HCT116 (cell line): ENCODE results near the gene C10orf143. TPM values are rescaled to one million over a fixed set of nuclear protein-coding genes. Genes with fewer than 3 reads are reported as not detected.

ENCODE experiments used
- ATAC-seq: fragments of 200-7000 bp; cut with Tn5 transposase; 2 replicates; pipeline ENCODE4 v1.9.1; 2020; ENCODE audit warnings: mild to moderate bottlenecking, moderate library complexity
- BruUV-seq: library from RNA; stranded (reverse); fragments of 400-500 nt; replicated peaks from 2 replicates; lab custom pipeline; 2021; lab: Mats Ljungman, UMichigan
- CTCF ChIA-PET: fragments of 300-600 bp; sonication (Branson Sonifier 250); formaldehyde crosslinking; loops from one replicate; lab custom pipeline; 2021; ENCODE audit warnings: antibody characterized with exemption; lab: Charles Lee
- POLR2A ChIA-PET: fragments of 300-600, 350-600 bp; sonication (Branson Sonifier 250); formaldehyde crosslinking; loops from one replicate; lab custom pipeline; 2021; ENCODE audit warnings: antibody characterized with exemption; lab: Charles Lee
- RAD21 ChIA-PET, 2 experiments: fragments of 300-600 bp; sonication (Branson Sonifier 250); formaldehyde crosslinking; loops; one replicate each; lab custom pipeline; 2023; ENCODE audit warnings: low total read pairs in 2 of 2; ENCODE audit not compliant: uncharacterized antibody in 2 of 2, unreplicated experiment in 2 of 2, low non-redundant PET in 1 of 2; lab: Charles Lee
- DNase-seq: peaks from one replicate; pipeline ENCODE4 v3.0.0-alpha.2; 2010; ENCODE audit warnings: low read depth, low spot score
- H2AFZ ChIP-seq: fragments of 200-600 bp; shearing (Covaris generic), sonication (generic); 2 replicates; pipeline ENCODE4 v1.6.1; 2017; ENCODE audit warnings: low read depth, mixed run types, mixed read lengths, antibody characterized with exemption, low read length; ENCODE audit not compliant: poor library complexity, severe bottlenecking
- H3K27ac ChIP-seq: 2 replicates; pipeline ENCODE4 v1.5.1; 2012; ENCODE audit warnings: low read depth, low read length
- H3K27me3 ChIP-seq: fragments of 200-600 bp; sonication (generic); 2 replicates; pipeline ENCODE4 v1.6.1; 2016; ENCODE audit warnings: mixed run types, low read length, mixed read lengths; ENCODE audit not compliant: insufficient read depth
- H3K36me3 ChIP-seq, 2 experiments: fragments of 200-500 bp in 1 of 2; fragments of 200-600 bp in 1 of 2; sonication (Bioruptor generic) in 1 of 2; sonication (generic) in 1 of 2; 2 replicates each; pipeline versions ENCODE4 v1.5.1 to v1.6.1; 2014 to 2016; ENCODE audit warnings: low read length in 2 of 2, inconsistent platforms in 1 of 2, mixed read lengths in 1 of 2, mixed run types in 1 of 2; ENCODE audit not compliant: insufficient read depth in 2 of 2, control insufficient read depth in 1 of 2
- H3K4me1 ChIP-seq, 2 experiments: fragments of 200-600 bp in 1 of 2; sonication (generic) in 1 of 2; 2 replicates each; pipeline versions ENCODE4 v1.5.1 to v1.6.1; 2012 to 2017; ENCODE audit warnings: low read length in 2 of 2, inconsistent platforms in 1 of 2, mild to moderate bottlenecking in 1 of 2, mixed read lengths in 1 of 2, mixed run types in 1 of 2, moderate library complexity in 1 of 2; ENCODE audit not compliant: insufficient read depth in 2 of 2, control insufficient read depth in 1 of 2
- H3K4me2 ChIP-seq: fragments of 200-600 bp; sonication (generic); 2 replicates; pipeline ENCODE4 v1.6.1; 2017; ENCODE audit warnings: mixed run types, low read length, mixed read lengths
- H3K4me3 ChIP-seq, 2 experiments: fragments of 200-600 bp in 1 of 2; sonication (generic) in 1 of 2; replicated peaks in 1 of 2; 2 replicates each; pipeline ENCODE4 v1.5.1; 2011 to 2016; ENCODE audit warnings: low read length in 2 of 2, control low read depth in 1 of 2, low read depth in 1 of 2, mild to moderate bottlenecking in 1 of 2, mixed read lengths in 1 of 2, mixed run types in 1 of 2
- H3K79me2 ChIP-seq: fragments of 200-600 bp; sonication (generic); 2 replicates; pipeline ENCODE4 v1.6.1; 2017; ENCODE audit warnings: mild to moderate bottlenecking, mixed run types, low read length, moderate library complexity, mixed read lengths; ENCODE audit not compliant: insufficient read depth
- H3K9ac ChIP-seq: fragments of 200-600 bp; sonication (generic); 2 replicates; pipeline ENCODE4 v1.6.1; 2016; ENCODE audit warnings: low read length, mixed read lengths
- H3K9me2 ChIP-seq: fragments of 200-600 bp; sonication (generic), shearing (Covaris generic); 2 replicates; pipeline ENCODE4 v1.6.1; 2017; ENCODE audit warnings: mixed run types, mild to moderate bottlenecking, moderate library complexity; ENCODE audit not compliant: insufficient read depth
- H3K9me3 ChIP-seq, 2 experiments: fragments of 200-500 bp in 1 of 2; fragments of 200-600 bp in 1 of 2; sonication (Bioruptor generic) in 1 of 2; sonication (generic) in 1 of 2; 2 replicates each; pipeline ENCODE4 v1.6.1; 2014 to 2017; ENCODE audit warnings: low read length in 2 of 2, mixed read lengths in 2 of 2, inconsistent platforms in 1 of 2, low read depth in 1 of 2, mild to moderate bottlenecking in 1 of 2, mixed run types in 1 of 2, moderate library complexity in 1 of 2; ENCODE audit not compliant: control insufficient read depth in 1 of 2, insufficient read depth in 1 of 2
- H4K20me1 ChIP-seq: fragments of 200-600 bp; sonication (generic), shearing (Covaris generic); 2 replicates; pipeline ENCODE4 v1.6.1; 2017; ENCODE audit warnings: mixed run types, mild to moderate bottlenecking, moderate library complexity; ENCODE audit not compliant: insufficient read depth
- CBX3 ChIP-seq: IDR thresholded peaks from 2 replicates; pipeline ENCODE4 v1.6.1; 2012; ENCODE audit warnings: low read depth
- EGR1 ChIP-seq: IDR thresholded peaks from 2 replicates; pipeline ENCODE4 v1.6.1; 2012; ENCODE audit warnings: low read depth
- EZH2 ChIP-seq: fragments of 200-600 bp; sonication (generic); IDR thresholded peaks from 2 replicates; pipeline ENCODE4 v1.6.1; 2017; ENCODE audit warnings: antibody characterized with exemption, mixed run types
- EZH2phosphoT487 ChIP-seq: fragments of 200-600 bp; IDR thresholded peaks from 2 replicates; pipeline ENCODE4 v1.6.1; 2018; ENCODE audit warnings: antibody characterized with exemption, borderline replicate concordance
- SRF ChIP-seq: IDR thresholded peaks from 2 replicates; pipeline ENCODE4 v1.6.1; 2012; ENCODE audit warnings: low read depth
- TCF7L2 ChIP-seq: IDR thresholded peaks from 2 replicates; pipeline ENCODE4 v1.7.0; 2011; ENCODE audit warnings: borderline replicate concordance, inconsistent platforms; ENCODE audit not compliant: insufficient read depth, insufficient read length; ENCODE audit errors: extremely low read depth
- ZFX ChIP-seq: fragments of 450-650 bp; IDR thresholded peaks from 2 replicates; pipeline ENCODE4 v1.6.1; 2017
- ZNF274 ChIP-seq: fragments of 200-500 bp; sonication (Bioruptor generic); IDR thresholded peaks from 2 replicates; pipeline ENCODE4 v1.6.1; 2014; ENCODE audit warnings: mild to moderate bottlenecking, low read depth, low read length, inconsistent platforms
- intact Hi-C: fragments of 100-400 bp; cut with micrococcal nuclease; formaldehyde crosslinking; loops from 2 replicates; pipeline ENCODE4 v1.10.0; 2022
- total RNA-seq: library from RNA; stranded (reverse); gene quantifications from one replicate; pipeline ENCODE4 v1.2.1, GENCODE V29; 2021; ENCODE audit not compliant: unreplicated experiment
- TF ChIP-seq, protein P1 (sequence below), 3 experiments: fragments of 200-600 bp in 1 of 3; sonication (generic) in 1 of 3; IDR thresholded peaks in 2 of 3; conservative IDR thresholded peaks in 1 of 3; 2 replicates each; pipeline ENCODE4 v1.5.1; 2012 to 2017; ENCODE audit warnings: low read depth in 2 of 3, low read length in 2 of 3, antibody characterized with exemption in 1 of 3, borderline replicate concordance in 1 of 3, control low read depth in 1 of 3, mild to moderate bottlenecking in 1 of 3, mixed read lengths in 1 of 3, mixed run types in 1 of 3, moderate library complexity in 1 of 3; ENCODE audit not compliant: insufficient read depth in 1 of 3

C10orf143 gene
- total RNA-seq, 1 experiment from 2014 or later = 0.66 TPM

DNA sequence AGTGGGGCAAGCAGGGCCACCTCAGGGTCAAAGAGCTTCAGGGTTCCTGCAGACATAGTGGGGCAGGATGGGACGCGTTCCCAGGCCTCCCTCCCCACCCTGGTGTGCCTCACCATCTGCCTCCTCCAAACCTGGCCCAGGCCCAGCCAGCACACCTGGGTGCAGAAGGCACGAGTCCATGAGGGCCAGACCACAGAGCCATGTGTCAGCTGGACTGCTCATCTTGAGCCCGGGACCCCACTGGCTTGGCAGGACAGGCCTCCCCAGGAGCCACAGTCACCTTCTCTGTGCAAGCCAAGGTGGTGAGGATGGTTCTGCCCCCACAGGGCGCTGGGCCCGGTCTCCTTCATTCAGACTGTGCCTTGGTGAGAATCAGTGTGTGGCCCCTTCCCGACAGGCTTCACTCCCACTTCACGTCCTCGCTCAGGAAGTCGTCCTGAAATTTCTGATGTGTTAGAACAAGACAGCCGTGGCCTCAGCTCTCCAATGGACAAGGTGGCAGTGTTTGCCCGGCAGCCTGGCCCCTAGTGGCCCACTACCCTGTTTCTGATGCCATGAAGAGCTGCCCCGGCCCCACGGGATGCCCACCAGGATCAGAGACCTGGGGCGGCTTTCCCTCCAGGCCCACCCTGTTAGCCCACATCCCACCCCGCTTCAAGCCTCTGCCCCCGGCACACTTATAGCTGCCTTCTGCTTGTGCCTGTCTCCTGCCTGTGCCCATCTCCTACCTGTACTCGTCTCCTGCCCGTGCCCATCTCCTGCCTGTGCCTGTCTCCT is 87.0 kb downstream of the C10orf143 start:
- intact Hi-C loops = no loop called here
- RAD21 ChIA-PET = no interaction called here

More for the DNA sequence above, 87.0 kb downstream of the C10orf143 start:
- Histone ChIP-seq H3K9me3 (no peaks in the 10 kb centered on the region), H3K4me2 (no peak overlapping the region), H3K27me3 (no peaks in the 10 kb centered on the region), H3K36me3 (no peaks in the 10 kb centered on the region), H3K9ac (no peak overlapping the region), H3K4me1 (no peaks in the 10 kb centered on the region), H3K4me3 (no peak overlapping the region), H2AFZ (no peak overlapping the region), H3K79me2 (no peaks in the 10 kb centered on the region), H3K9me2 (no peaks in the 10 kb centered on the region), H3K27ac (no peak overlapping the region), H4K20me1 (no peaks in the 10 kb centered on the region)
- CTCF ChIA-PET = no interaction called here
- TF ChIP-seq CBX3 (no peak), EZH2phosphoT487 (no peak), SRF (no peak), ZNF274 (no peak), EZH2 (no peak), EGR1 (no peak), TCF7L2 (no peak), ZFX (no peak)
- TF ChIP-seq, protein P1, sequence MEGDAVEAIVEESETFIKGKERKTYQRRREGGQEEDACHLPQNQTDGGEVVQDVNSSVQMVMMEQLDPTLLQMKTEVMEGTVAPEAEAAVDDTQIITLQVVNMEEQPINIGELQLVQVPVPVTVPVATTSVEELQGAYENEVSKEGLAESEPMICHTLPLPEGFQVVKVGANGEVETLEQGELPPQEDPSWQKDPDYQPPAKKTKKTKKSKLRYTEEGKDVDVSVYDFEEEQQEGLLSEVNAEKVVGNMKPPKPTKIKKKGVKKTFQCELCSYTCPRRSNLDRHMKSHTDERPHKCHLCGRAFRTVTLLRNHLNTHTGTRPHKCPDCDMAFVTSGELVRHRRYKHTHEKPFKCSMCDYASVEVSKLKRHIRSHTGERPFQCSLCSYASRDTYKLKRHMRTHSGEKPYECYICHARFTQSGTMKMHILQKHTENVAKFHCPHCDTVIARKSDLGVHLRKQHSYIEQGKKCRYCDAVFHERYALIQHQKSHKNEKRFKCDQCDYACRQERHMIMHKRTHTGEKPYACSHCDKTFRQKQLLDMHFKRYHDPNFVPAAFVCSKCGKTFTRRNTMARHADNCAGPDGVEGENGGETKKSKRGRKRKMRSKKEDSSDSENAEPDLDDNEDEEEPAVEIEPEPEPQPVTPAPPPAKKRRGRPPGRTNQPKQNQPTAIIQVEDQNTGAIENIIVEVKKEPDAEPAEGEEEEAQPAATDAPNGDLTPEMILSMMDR (IDR thresholded peaks at IDR 0.05 in 2 of 3, conservative IDR thresholded peaks at IDR 0.05 in 1 of 3; ENCODE audit: borderline replicate concordance in 1 of 3, insufficient read depth in 1 of 3, low read depth in 2 of 3, low read length in 2 of 3) = no peak
- DNase-seq = no peak
- ATAC-seq = no peak
- POLR2A ChIA-PET = no interaction called here
- no TSS peak for BruUV-seq
